Suprapubic skin (tissue), 4 donors: ENCODE results near the gene COL16A1. TPM values are rescaled to one million over a fixed set of nuclear protein-coding genes. Genes with fewer than 3 reads are reported as not detected.

Experiments used
- DNase-seq, 2 donors: peaks; one replicate each; pipeline ENCODE4 v3.0.0-alpha.2; 2019; ENCODE audit warnings: low spot score in 2 of 2
- H3K27ac ChIP-seq: fragments of 200-600 bp; sonication (generic); one replicate; pipeline ENCODE4 v1.5.1; 2019
- H3K27me3 ChIP-seq: fragments of 200-600 bp; sonication (generic); one replicate; pipeline ENCODE4 v1.5.1; 2019
- H3K36me3 ChIP-seq: fragments of 200-600 bp; sonication (generic); one replicate; pipeline ENCODE4 v1.5.1; 2019
- H3K4me1 ChIP-seq: fragments of 200-600 bp; sonication (generic); one replicate; pipeline ENCODE4 v1.5.1; 2019
- H3K4me3 ChIP-seq: fragments of 200-600 bp; sonication (generic); one replicate; pipeline ENCODE4 v1.5.1; 2019; ENCODE audit warnings: mild to moderate bottlenecking
- H3K9me3 ChIP-seq: fragments of 200-600 bp; sonication (generic); one replicate; pipeline ENCODE4 v1.5.1; 2019
- CTCF ChIP-seq, 2 donors: fragments of 200-600 bp in 1 of 2; fragments of 450-650 bp in 1 of 2; sonication (generic) in 1 of 2; IDR thresholded peaks; one replicate each; pipeline ENCODE4 v1.5.1; 2016 to 2019; ENCODE audit warnings: antibody characterized with exemption in 2 of 2, mild to moderate bottlenecking in 1 of 2, moderate library complexity in 1 of 2
- EP300 ChIP-seq: sonication (generic); formaldehyde crosslinking; IDR thresholded peaks from one replicate; pipeline ENCODE4 v1.6.1; 2017; ENCODE audit warnings: antibody characterized with exemption
- POLR2A ChIP-seq, 2 donors: fragments of 450-650 bp; IDR thresholded peaks; one replicate each; pipeline ENCODE4 v1.6.1; 2017; ENCODE audit warnings: antibody characterized with exemption in 2 of 2, mild to moderate bottlenecking in 2 of 2, moderate library complexity in 2 of 2
- POLR2AphosphoS5 ChIP-seq, 3 donors: sonication (generic); formaldehyde crosslinking; IDR thresholded peaks; one replicate each; pipeline ENCODE4 v1.6.1; 2017; ENCODE audit warnings: antibody characterized with exemption in 3 of 3
- WGBS: methylation state at CpG from one replicate; pipeline ENCODE4 v1.1.5; 2018; 5-methylcytosine and 5-hydroxymethylcytosine counted together
- total RNA-seq, 4 donors: library from RNA; depleted of rRNA; stranded (reverse); fragments of >200 nt; gene quantifications; one replicate each; pipeline ENCODE4 v1.1.0, GENCODE V29; 2016

The COL16A1 gene
- total RNA-seq, 4 donors from 2014 or later, result 41.6 to 188 (median 93.1) TPM

DNA sequence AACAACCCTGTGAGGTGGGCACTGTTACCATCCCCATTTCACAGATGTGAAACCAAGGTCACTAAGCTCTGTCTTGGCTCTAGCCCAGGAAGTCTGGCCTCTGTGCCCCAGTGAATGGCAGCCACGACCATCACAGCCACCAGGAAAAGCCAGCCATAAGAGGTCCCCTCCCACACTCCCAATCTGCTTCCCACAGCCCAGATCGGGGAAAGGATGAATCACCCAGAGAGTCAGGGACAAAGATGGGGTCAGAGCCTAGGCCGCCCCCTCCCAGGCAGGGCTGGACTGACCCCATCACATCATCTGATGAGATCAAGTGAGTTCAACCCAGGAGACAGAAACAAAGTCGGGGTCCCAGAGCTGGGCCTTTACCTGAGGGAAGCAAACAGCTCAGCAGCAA lies 22.9 kb upstream of the COL16A1 start:
- no peaks in the 10 kb centered on the region for H3K36me3 ChIP-seq
- H3K9me3 ChIP-seq, result no peaks in the 10 kb centered on the region
- no peak overlapping the region for H3K27ac ChIP-seq
- TF ChIP-seq CTCF (IDR thresholded peaks at IDR 0.05), result no peak
- TF ChIP-seq POLR2A (IDR thresholded peaks at IDR 0.05), result no peak
- no peak for TF ChIP-seq POLR2AphosphoS5 (IDR thresholded peaks at IDR 0.05)
- TF ChIP-seq EP300, result no peak
- no peaks in the 10 kb centered on the region for H3K4me1 ChIP-seq
- H3K27me3 ChIP-seq, result no peaks in the 10 kb centered on the region
- 60% methylated on average over 3 of the region's 4 CpGs for WGBS
- DNase-seq, result no peak
- no peak overlapping the region for H3K4me3 ChIP-seq

DNA sequence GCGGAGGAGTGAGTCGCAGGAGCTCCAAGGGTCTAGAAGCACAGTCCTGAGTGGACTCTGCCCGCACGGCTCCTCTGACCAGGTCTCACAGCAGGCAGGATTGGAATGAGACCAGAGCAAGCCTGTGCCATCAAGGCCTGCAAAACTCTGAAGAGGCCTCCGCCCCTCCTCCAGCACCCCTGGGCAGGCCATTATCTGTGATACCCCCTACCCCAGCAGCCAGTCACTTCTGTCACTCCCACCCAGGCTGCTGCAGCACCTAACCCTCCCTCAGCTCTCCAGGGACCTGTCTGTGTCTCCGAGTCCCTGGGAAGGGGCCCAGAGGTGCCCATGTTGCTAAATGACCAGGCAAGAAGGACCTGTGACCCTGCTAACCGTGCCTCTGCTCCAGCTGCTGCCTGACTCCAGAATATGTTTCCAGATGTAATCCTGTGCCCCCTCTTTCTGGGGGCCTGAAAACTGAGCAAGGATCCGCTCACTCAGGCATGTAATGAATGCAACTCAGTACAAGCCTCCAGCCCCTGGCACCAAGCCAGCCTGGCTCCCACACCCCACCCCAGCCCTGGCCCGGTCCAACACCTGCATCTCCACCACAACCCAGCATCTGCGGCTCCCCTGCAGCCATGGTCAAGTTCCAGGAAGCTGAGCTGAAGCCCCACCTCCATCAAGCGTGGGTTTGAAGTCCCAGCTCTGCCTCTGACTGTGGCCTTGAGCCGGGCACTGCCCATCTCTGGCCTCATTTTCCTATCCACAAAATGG lies 22.1 kb upstream of the COL16A1 start:
- WGBS, result 84% methylated on average over 8 of the region's 12 CpGs
- H3K9me3 ChIP-seq, result no peaks in the 10 kb centered on the region
- no peak for TF ChIP-seq POLR2A (IDR thresholded peaks at IDR 0.05)

DNA sequence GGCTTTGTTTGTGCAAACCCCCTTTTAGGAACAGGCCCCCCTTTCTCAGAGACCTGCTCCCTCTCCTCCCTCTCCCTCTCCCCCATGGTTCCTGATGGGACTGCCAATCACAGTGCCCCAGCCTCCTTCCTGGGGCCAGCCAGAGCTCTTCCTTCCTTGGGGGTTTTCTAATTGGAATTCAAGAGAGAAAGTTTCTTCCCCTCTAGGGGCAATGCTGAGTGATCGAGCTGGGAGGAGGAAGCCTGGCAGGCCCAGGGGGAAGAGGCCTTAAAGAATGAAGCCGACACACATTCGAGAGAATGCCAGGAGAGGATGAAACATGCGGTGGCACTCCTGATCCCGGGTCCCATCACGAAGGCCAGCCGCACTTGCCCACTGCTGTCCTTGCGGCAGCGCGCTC lies 21.3 kb upstream of the COL16A1 start:
- Histone ChIP-seq H3K4me1 (no peaks in the 10 kb centered on the region), H3K27ac (no peak overlapping the region), H3K27me3 (no peaks in the 10 kb centered on the region), H3K36me3 (no peaks in the 10 kb centered on the region), H3K9me3 (no peaks in the 10 kb centered on the region), H3K4me3 (no peak overlapping the region)
- WGBS, result 99% methylated on average over 10 of the region's 10 CpGs
- no peak for DNase-seq
- no peak for TF ChIP-seq EP300
- TF ChIP-seq CTCF (IDR thresholded peaks at IDR 0.05), result no peak
- no peak for TF ChIP-seq POLR2AphosphoS5 (IDR thresholded peaks at IDR 0.05)
- TF ChIP-seq POLR2A (IDR thresholded peaks at IDR 0.05), result no peak

More for the DNA sequence above, 22.1 kb upstream of the COL16A1 start:
- no peaks in the 10 kb centered on the region for H3K4me1 ChIP-seq
- DNase-seq, result no peak
- H3K36me3 ChIP-seq, result no peaks in the 10 kb centered on the region
- no peak overlapping the region for H3K4me3 ChIP-seq
- H3K27me3 ChIP-seq, result no peaks in the 10 kb centered on the region
- H3K27ac ChIP-seq, result no peak overlapping the region

- Histone ChIP-seq H3K9me3 (no peaks in the 10 kb centered on the region), H3K36me3 (no peaks in the 10 kb centered on the region), H3K27me3 (no peaks in the 10 kb centered on the region), H3K4me3 (no peak overlapping the region), H3K27ac (no peak overlapping the region), H3K4me1 (no peaks in the 10 kb centered on the region)
- DNase-seq, result no peak
- TF ChIP-seq EP300, result no peak
- TF ChIP-seq POLR2A (IDR thresholded peaks at IDR 0.05), result no peak
- no peak for TF ChIP-seq CTCF (IDR thresholded peaks at IDR 0.05)
- TF ChIP-seq POLR2AphosphoS5 (IDR thresholded peaks at IDR 0.05), result no peak
- 40% methylated on average over 5 of the region's 5 CpGs for WGBS
These were observed 20.1 kb upstream of the COL16A1 start for GRCh38 chr1:31723828-31724359.

DNA sequence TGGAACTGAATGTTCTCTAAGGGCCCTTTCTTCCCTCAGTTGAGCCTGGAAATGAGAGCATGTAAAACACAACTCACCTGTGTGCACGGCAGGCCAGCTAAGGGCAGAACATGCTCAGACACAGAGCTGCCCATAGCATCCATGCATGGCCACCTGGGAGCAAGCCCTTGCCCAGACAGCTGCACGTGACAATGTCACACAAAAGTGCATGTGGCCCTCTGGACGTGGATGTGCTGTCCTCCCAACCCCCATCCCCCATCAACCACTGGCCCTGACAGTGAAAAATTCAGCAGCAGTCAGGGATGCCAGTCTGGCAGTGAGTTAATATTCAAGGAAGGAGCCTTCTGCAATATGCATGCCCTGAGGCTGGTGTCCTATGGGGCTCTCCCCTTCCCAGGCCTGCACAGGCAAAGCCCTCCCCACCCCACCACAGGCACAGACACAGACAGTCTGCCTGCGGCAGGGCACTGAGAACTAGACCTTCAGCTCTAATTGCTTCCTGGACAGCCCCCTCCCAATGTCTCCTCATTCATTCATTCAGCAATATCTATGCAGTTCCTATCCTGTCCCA lies 14.6 kb upstream of the COL16A1 start:
- no peak for DNase-seq
- no peak overlapping the region for H3K27ac ChIP-seq
- 37% methylated on average over 4 of the region's 4 CpGs for WGBS
- H3K36me3 ChIP-seq, result no peaks in the 10 kb centered on the region
- no peaks in the 10 kb centered on the region for H3K27me3 ChIP-seq
- TF ChIP-seq POLR2A (IDR thresholded peaks at IDR 0.05) (no peak), EP300 (no peak), POLR2AphosphoS5 (IDR thresholded peaks at IDR 0.05) (no peak), CTCF (IDR thresholded peaks at IDR 0.05) (no peak)
- H3K9me3 ChIP-seq, result no peaks in the 10 kb centered on the region
- H3K4me1 ChIP-seq, result peaks cover 43% of the 10 kb centered on the region
- no peak overlapping the region for H3K4me3 ChIP-seq
